Measurements from ENCODE around the gene ASIC3. TPM values are rescaled to one million over a fixed set of nuclear protein-coding genes. Genes with fewer than 3 reads are reported as not detected.
"Not testable (repeated sequence)": the region's sequence is repeated elsewhere in the genome, so short reads cannot be mapped to it uniquely, and the experiment has no call there.

Gene ASIC3
- total and polyA plus RNA-seq, 2 of the 4 experiments (the other 2 are of a cell fraction) = 0.74 TPM; not detected in 1

GRCh38 chr7:151043449-151043848, 4.9 kb upstream of the ASIC3 start:
- H3K23ac ChIP-seq (ENCODE audit: low read depth, low read length); H3K79me1 ChIP-seq (ENCODE audit: low read depth in 1 of 2, low read length in 2 of 2); H3K27me3 ChIP-seq (ENCODE audit: control insufficient read depth, insufficient read depth, low read length); H3K56ac ChIP-seq (ENCODE audit: extremely low read depth, insufficient read depth, low read length); H3K27ac ChIP-seq (ENCODE audit: insufficient read depth, low read length); H3K14ac ChIP-seq (replicated peaks; ENCODE audit: low read depth, low read length); H2BK20ac ChIP-seq (ENCODE audit: low read depth, low read length); H3K4me2 ChIP-seq (ENCODE audit: low read depth, low read length); H2AK5ac ChIP-seq (ENCODE audit: low read depth, low read length); H2AK9ac ChIP-seq (replicated peaks; ENCODE audit: low read depth, low read length, poor library complexity); dilution Hi-C loops (cut with HindIII; ENCODE audit: low sequenced_read_pairs, unreplicated experiment); H2BK15ac ChIP-seq (ENCODE audit: low read depth, low read length); DNase-seq; H4K8ac ChIP-seq (ENCODE audit: low read depth in 2 of 2, low read length in 2 of 2); H3K9me3 ChIP-seq (ENCODE audit: control insufficient read depth, insufficient read depth, low read length); ATAC-seq (ENCODE audit: low read depth); H4K91ac ChIP-seq (ENCODE audit: insufficient read depth, low read depth, low read length); H3K4me3 ChIP-seq (ENCODE audit: insufficient read depth, low read depth, low read length); H2BK5ac ChIP-seq (ENCODE audit: low read depth, low read length, poor library complexity, severe bottlenecking); H2BK120ac ChIP-seq (ENCODE audit: low read depth, low read length); intact Hi-C loops (cut with micrococcal nuclease); CTCF ChIA-PET; H2AFZ ChIP-seq (replicated peaks; ENCODE audit: low read length, poor library complexity); POLR2A ChIA-PET (ENCODE audit: unreplicated experiment); H3K18ac ChIP-seq (ENCODE audit: low read depth, low read length); H4K5ac ChIP-seq (ENCODE audit: low read depth, low read length); H3K4ac ChIP-seq (ENCODE audit: low read depth, low read length); in situ Hi-C loops (cut with MboI; ENCODE audit: low sequenced_read_pairs); BruUV-seq (replicated peaks); H3K9ac ChIP-seq (ENCODE audit: low read depth, low read length): not testable (repeated sequence)
- Histone ChIP-seq H4K20me1 (ENCODE audit: insufficient read depth, low read length) (peaks cover 21% of the 10 kb centered on the region), H3K36me3 (ENCODE audit: control insufficient read depth, insufficient read depth, low read length) (peaks cover 12% of the 10 kb centered on the region; the same call in 1 of the 2 replicates), H3K9me1 (ENCODE audit: insufficient read depth, low read length) (peaks cover 21% of the 10 kb centered on the region), H3K4me1 (ENCODE audit: control insufficient read depth, insufficient read depth, low read length) (peaks cover 24% of the 10 kb centered on the region)
- WGBS, 2 experiments (ENCODE audit: extremely low coverage in 2 of 2, insufficient read length in 1 of 2) = 97% methylated on average over 5 of the region's 10 CpGs; no CpG with 5 or more reads in 1 of the 2 experiments

All from IMR-90 (cell line).